ENCODE measurements around the gene SPATA13. TPM values are rescaled to one million over a fixed set of nuclear protein-coding genes. Genes with fewer than 3 reads are reported as not detected.

The SPATA13 gene
- total and polyA plus RNA-seq, 2 experiments from 2014 or later, result 12.4 to 19.4 TPM

GRCh38 chr13:24151864-24152263 lies 8.7 kb upstream of the SPATA13 start:
- H3K27ac ChIP-seq, result no peak overlapping the region
- no peak overlapping the region for H3K4me2 ChIP-seq
- peaks cover 14% of the 10 kb centered on the region for H3K4me1 ChIP-seq (ENCODE audit: insufficient read depth)
- no peak overlapping the region for H2AFZ ChIP-seq
- TF ChIP-seq CTCF (IDR thresholded peaks at IDR 0.05; ENCODE audit: poor library complexity) (no peak), EZH2 (IDR thresholded peaks at IDR 0.05; ENCODE audit: borderline replicate concordance) (no peak), EZH2phosphoT487 (IDR thresholded peaks at IDR 0.05; ENCODE audit: low read depth, severe bottlenecking, unreplicated experiment) (no peak)
- no peaks in the 10 kb centered on the region for H3K27me3 ChIP-seq
- WGBS (ENCODE audit: low lambda C conversion rate, missing lambda C conversion rate), result 92% methylated on average over 2 of the region's 2 CpGs
- no peaks in the 10 kb centered on the region for H3K9me3 ChIP-seq (ENCODE audit: low read depth)
- no peaks in the 10 kb centered on the region for H3K79me2 ChIP-seq
- no peak for DNase-seq (ENCODE audit: low spot score)
- no peaks in the 10 kb centered on the region for H3K36me3 ChIP-seq (replicated peaks; ENCODE audit: insufficient read depth, low read depth)
- H4K20me1 ChIP-seq (ENCODE audit: insufficient read depth, poor library complexity, severe bottlenecking), result no peaks in the 10 kb centered on the region
- H3K4me3 ChIP-seq, result no peak overlapping the region
- H3K9me2 ChIP-seq (replicated peaks; ENCODE audit: insufficient read depth), result no peaks in the 10 kb centered on the region

- no peak overlapping the region for H3K27ac ChIP-seq
- DNase-seq (ENCODE audit: low spot score), result no peak
- no peak for TF ChIP-seq EZH2 (IDR thresholded peaks at IDR 0.05; ENCODE audit: borderline replicate concordance)
- no peak for TF ChIP-seq CTCF (IDR thresholded peaks at IDR 0.05; ENCODE audit: poor library complexity)
- no peak for TF ChIP-seq EZH2phosphoT487 (IDR thresholded peaks at IDR 0.05; ENCODE audit: low read depth, severe bottlenecking, unreplicated experiment)
- H3K27me3 ChIP-seq, result no peaks in the 10 kb centered on the region
- no peaks in the 10 kb centered on the region for H3K79me2 ChIP-seq
- no peaks in the 10 kb centered on the region for H4K20me1 ChIP-seq (ENCODE audit: insufficient read depth, poor library complexity, severe bottlenecking)
- no peak overlapping the region for H3K4me2 ChIP-seq
- no peak overlapping the region for H2AFZ ChIP-seq
- no peaks in the 10 kb centered on the region for H3K9me3 ChIP-seq (ENCODE audit: low read depth)
- no peaks in the 10 kb centered on the region for H3K36me3 ChIP-seq (replicated peaks; ENCODE audit: insufficient read depth, low read depth)
- WGBS (ENCODE audit: low lambda C conversion rate, missing lambda C conversion rate), result 63% methylated on average over 10 of the region's 11 CpGs
- H3K9me2 ChIP-seq (replicated peaks; ENCODE audit: insufficient read depth), result no peaks in the 10 kb centered on the region
- H3K4me1 ChIP-seq (ENCODE audit: insufficient read depth), result peaks cover 14% of the 10 kb centered on the region
- H3K4me3 ChIP-seq, result no peak overlapping the region
These were observed 8.0 kb upstream of the SPATA13 start for GRCh38 chr13:24152292-24153214.

GRCh38 chr13:24153347-24153746 lies 7.2 kb upstream of the SPATA13 start:
- no peaks in the 10 kb centered on the region for H3K27me3 ChIP-seq
- no peaks in the 10 kb centered on the region for H3K36me3 ChIP-seq (replicated peaks; ENCODE audit: insufficient read depth, low read depth)
- no peak for DNase-seq (ENCODE audit: low spot score)
- H3K4me3 ChIP-seq, result no peak overlapping the region
- peaks cover 9% of the 10 kb centered on the region for H3K4me1 ChIP-seq (ENCODE audit: insufficient read depth)
- no peaks in the 10 kb centered on the region for H3K9me2 ChIP-seq (replicated peaks; ENCODE audit: insufficient read depth)
- 91% methylated on average over 3 of the region's 3 CpGs for WGBS (ENCODE audit: low lambda C conversion rate, missing lambda C conversion rate)
- no peaks in the 10 kb centered on the region for H4K20me1 ChIP-seq (ENCODE audit: insufficient read depth, poor library complexity, severe bottlenecking)
- H3K27ac ChIP-seq, result no peak overlapping the region
- H3K79me2 ChIP-seq, result no peaks in the 10 kb centered on the region
- TF ChIP-seq CTCF (IDR thresholded peaks at IDR 0.05; ENCODE audit: poor library complexity), result no peak
- TF ChIP-seq EZH2phosphoT487 (IDR thresholded peaks at IDR 0.05; ENCODE audit: low read depth, severe bottlenecking, unreplicated experiment), result no peak
- no peak for TF ChIP-seq EZH2 (IDR thresholded peaks at IDR 0.05; ENCODE audit: borderline replicate concordance)
- H3K9me3 ChIP-seq (ENCODE audit: low read depth), result no peaks in the 10 kb centered on the region
- no peak overlapping the region for H2AFZ ChIP-seq
- no peak overlapping the region for H3K4me2 ChIP-seq
